NCI-H2227 (cell line): ENCODE results near the gene PADI2.

Experiments used
- DNase-seq: peaks from one replicate; lab custom pipeline; 2025; ENCODE audit not compliant: unreplicated experiment; lab: John Stamatoyannopoulos, UW

Gene PADI2

DNA sequence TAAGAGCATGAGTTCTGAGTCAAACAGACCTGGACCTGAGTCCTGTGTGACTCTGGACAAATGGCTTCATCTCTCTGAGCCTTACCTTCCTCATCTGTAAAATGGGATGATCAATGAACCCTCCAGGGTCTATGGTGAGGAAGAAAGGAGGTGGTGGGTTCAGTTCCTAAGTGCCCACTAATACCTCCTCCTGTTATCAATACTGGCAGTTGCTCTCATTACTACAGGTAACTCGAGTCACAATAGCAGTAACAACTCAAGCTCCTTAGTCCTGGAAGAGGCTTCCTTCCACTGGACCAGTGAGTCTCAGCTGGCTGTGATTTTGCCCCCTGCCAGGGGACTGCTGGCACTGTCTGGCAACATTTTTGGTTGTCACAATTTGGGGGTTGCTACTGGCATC is 2.6 kb downstream of the PADI2 start:
- DNase-seq: no peak

DNA sequence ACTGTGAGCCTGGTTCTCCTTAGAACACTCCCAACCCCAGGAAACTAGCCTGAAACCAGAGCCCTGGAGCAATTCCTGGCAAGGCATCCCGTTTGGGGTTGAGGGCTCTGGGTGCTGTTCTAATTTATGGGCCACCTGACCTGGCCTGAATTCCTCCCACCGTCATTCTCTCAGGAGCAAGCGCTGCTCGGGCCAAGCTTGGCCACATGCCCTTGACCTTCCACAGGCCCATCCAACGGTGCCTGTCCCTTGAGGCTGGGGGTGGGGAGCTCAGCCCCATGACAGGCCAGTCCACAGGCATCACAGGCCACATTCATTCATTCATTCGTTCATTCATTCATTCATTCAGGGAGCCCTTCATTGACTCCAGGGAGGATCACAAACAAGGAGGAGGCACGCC is 5.3 kb downstream of the PADI2 start:
- no peak for DNase-seq

DNA sequence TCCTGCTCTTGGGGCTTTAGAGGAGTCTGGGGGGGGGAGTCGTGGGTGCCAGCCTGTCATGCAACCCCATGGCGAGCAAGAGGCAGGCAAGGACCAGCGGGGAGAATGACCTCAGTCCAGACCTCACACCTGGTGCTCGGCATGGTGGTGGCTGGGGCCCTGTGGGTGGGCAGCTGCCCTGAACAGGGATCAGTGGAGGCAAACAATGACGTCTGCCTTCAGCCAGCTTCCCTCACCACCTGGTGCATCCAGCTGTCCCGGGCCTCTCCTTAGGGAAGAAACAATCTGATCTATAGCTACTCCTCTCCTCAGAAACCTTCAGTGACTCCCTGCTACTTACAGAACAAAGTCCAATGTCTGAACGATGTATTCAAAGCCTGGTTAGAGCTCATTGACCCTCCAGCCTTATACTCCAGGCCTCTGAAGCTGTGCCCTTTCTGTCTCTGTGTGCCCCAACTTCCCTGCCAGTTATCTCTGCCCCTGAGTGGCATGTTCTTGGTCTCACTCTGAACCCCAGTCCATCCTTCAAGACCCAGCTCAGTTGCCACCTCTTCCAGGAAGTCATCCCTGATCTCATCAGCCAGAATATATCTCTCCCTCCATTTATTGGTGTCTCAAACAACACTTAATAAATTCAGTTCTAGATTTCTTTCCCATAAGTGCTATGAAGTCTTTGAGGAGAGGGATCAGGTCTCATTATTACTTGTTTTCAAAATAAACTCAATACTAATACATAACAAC is 6.6 kb downstream of the PADI2 start:
- DNase-seq: no peak

DNA sequence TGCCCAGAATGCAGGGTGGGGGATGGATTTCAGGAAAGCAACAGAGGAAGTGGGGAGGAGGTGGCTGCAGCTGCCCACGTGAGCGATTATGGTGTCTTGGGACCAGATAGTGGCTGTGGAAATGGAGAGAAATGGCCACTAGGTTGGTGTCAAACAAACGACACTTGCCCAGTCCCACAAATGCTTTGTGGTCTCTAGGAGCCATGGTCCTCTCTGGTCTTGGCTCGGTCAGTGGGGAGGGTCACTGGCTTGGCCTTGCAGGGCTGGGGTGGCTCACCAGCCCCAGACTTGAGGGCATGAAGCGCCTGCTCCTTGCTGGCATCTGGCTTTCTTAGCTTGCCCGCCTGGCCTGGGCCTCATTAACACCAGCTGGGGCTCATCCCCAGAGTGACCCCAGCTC is 7.2 kb downstream of the PADI2 start:
- DNase-seq: no peak

DNA sequence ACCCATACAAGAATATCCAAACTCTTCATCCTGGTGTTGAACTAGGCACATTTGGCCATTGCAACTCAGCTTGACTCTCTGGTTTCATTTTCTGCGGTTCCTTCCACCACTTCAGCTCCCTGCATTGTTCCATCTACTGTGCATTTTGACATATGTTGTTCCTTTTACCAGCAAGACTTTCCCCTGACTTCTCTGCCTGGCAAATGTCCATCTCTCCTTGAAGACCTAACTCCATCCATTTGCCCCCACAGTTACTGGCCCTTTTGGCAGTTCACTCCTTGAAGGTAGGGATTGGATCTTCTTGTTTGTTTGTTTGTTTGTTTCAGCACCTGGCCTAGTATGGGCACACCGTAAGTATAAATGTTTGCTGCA is 8.7 kb downstream of the PADI2 start:
- no peak for DNase-seq

DNA sequence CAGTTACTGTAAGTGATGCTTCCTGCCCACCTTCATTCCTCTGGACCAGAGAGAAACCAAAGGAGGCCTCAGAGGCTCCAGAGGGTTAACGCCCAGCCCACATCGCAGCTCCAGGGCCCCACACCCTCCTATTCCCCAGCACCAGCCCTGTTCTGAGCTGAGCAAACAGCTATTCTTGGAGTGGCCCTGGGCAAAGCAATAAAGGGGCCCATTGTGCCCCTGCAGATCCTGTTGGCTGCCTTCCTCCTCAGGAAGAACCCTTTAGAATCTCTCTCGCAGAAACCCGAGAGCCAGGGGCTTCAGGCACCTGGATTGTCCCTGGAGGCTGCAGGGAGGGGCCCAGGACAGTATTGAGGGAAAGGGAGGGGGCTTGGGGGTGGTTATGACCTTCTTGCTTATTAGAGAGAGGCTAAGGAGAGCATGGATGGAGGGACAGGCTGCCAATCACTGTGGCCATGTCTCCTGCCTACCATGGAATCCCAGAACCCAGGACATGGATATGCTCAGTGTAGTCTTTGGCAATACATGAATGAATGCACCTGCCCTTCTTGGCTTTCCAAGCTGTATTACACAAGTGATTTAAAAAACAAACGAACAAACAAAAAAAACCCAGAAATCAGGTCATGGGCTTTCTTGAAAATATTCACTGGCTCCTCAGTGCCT is 9.2 kb downstream of the PADI2 start:
- no peak for DNase-seq

DNA sequence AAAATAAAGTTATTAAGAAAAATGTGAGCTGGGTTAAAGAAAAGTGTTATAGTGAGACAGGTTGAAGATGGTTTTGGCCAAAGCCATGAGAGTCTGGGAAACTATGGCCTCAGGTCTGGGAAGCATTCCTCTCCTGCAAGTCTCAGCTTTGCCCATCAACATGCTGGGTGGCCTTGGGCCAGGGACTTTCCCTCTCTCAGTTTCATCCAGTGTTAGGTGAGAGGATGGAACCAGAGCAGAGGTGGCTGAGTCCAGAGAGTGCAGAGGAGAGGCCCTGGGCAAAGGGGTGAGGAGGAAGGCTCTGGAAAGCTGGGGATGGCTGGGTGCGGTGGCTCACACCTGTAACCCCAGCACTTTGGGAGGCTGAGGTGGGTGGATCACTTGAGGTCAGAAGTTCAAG is 10.5 kb downstream of the PADI2 start:
- DNase-seq: no peak

DNA sequence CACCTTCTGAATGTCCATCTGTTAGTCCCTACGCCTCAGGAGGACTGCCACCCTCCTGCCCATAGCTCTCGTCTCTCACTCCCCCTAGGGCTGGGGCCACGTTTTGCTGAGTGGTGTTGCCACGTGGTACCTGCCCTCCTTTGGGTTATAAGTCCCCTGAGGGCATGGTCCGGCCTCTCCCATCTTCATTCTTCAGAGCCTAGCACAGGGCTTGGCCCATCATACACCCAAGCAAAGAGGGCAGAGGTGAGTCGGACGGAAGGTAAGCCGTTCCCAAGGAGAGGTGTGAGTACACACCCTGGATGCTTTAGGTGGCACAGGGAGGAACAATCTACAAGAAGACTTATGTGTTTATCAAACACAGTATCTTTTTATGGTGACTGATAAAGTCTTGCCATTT is 10.9 kb downstream of the PADI2 start:
- no peak for DNase-seq

DNA sequence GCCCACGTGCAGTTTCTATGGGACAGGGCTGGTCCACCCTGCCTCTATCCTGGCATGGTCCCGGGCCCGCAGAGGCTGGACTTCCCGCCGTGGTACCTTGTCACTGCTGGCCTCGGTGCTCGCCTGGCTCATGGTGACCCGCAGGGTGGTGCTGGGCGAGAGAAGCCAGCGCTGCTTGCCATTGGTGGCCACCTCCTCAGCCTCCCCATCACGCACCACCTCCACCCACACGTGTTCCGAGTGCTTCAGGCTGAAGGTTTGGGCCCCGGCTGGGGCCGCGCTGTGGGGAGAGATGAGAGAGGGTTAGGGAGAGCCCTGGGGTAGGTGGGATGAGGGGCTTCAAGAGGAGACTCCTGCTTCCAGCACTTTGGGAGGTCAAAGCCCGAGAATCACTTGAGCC is 14.5 kb downstream of the PADI2 start:
- DNase-seq: no peak

DNA sequence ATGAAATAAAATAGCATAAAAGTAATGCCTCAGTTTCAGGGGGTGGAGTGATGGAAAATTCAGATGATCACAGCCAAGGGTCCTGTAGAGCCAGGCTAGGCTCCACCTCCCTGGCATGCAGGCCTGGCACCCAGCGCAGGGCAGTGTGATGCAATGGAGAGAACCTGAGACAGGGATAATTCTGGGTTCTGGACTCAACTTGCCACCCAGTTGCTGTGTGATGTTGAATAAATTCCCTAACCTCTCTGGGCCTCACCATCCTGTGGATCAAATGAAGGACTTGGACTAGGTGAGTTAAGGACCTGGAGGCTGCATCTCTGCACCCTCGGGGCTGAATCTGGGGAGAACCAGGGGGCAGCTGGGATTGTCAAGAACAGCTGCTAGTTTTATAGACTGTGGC is 17.0 kb downstream of the PADI2 start:
- no peak for DNase-seq

DNA sequence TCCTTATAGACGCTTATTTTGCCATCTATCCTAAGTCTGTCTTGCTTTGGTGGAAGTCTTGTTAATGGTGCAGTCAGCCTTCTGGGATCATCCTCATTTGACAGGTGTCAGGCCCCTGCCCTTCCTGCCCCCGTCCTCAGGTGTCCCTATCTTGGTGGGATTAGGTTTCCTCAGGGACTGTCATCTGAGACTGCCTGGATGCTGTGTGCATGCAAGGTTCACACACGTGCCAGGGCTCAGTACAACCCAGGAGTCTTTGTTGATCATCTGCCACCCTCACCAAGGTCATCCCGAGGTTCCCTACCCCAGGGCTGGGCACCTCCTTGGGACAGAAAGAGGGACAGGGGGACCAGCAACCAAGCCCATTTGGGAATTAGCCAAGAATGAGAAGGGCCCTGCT is 18.0 kb downstream of the PADI2 start:
- DNase-seq: no peak

DNA sequence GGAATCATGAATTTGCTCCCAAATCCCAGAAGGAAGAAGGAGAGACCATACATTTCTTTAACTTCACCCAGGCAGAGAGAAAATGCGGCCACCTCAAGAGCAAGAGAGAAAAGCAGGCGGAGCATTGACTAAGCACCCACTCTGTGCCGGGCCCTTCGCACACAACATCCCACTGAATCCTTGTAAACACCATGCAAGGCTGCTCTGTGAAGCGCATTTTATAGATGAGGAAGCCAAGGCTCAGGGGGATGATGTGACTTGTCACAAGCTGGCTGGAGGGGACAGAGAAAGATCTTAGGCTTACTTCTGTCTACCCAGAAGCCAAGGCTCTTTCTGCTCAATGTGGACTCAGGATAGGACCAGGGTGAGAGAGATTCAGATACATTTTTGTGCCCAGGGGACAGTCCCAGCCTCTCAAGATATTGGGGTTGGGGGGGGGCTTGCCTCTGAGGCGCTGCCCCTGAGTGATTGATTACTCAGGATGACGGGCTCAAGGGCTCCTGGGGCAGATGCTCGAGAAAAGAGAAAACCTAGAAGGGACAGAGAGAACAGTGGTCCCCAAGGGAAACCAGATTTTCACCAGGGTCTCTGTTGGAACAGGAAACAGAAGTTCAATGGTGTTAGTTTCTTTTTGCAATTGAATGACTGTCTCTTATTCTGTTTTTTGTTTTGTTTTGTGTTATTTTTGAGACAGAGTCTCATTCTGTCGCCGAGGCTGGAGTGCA is 19.5 kb downstream of the PADI2 start:
- no peak for DNase-seq

DNA sequence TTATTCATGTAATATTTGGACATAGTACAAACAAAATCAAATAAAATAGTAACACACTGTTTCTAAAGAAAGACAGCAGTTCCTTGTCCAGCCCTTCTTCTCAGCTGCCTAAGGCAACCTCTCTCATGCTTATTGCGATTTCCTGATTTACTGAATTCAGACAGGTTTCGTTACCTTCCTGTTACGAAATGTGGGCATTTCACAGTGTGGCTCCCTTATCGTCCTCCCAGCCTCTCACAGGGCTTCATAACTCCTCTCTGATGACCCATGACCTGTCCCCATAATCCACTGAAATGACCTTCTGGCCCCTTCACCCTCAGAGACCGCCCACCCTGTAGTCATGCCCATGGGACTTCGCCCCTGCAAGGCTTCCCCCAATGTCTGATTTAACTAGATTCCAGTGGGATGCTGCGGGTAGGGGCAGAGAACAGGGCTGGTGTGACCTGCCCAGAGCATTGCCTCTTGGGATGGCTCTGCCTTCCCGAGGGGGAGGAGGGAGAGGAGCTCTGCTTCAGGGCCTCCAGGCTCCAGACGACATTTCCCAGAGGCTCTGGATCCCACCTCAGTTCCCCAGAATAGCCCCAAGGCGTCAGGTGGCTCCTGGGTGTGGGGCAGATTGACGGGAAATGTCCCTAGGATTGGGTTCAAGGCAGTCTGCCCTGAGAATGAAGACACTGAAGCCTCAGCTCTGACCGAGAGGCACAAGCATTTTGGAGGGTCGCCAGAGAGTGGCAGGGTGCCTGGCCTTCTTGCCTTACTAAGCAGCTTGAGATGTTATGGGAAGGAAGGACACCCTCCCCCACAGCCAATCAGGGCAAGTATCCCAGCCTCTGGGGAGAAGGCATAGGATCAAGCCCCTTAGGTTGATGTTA is 20.6 kb downstream of the PADI2 start:
- DNase-seq: no peak

DNA sequence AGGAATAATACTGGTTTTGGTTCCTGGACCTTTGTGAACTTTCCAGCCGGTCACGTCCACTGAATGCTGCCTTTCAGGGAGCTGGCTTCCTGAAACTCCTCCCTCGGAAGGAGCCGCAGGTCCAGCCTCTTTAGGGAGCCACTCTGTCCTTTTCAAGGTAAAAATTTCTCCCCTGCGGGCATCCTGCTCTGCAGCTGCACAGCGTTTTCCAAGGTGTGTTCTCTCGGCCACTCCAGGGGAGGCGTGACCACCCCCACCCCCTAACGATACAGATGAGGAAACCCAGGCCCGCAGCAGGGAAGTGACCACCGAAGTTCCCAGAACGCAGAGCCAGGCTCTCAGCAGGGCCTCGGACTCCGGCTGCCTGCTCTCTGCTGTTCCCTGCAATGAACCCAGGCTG is 21.5 kb downstream of the PADI2 start:
- DNase-seq: no peak

DNA sequence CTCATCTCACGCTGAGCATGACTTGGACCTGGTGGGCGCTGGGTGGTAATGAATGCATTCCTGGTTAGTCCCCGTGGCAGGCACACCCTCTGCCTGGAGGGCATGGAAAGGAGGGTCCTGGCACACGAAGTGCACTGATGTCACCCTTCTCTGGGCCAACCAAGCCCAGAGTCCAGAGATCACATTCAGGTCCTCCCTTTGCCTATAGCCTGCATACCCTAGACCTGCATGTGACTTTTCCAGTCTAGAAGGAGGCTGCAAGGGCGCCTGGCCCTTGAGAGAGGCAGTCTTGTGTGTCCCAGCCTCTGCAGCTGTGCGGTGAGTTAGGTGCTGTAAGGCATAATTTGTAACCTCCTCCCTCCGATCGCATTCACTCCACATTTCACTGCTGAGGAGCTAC is 22.1 kb downstream of the PADI2 start:
- DNase-seq: no peak

DNA sequence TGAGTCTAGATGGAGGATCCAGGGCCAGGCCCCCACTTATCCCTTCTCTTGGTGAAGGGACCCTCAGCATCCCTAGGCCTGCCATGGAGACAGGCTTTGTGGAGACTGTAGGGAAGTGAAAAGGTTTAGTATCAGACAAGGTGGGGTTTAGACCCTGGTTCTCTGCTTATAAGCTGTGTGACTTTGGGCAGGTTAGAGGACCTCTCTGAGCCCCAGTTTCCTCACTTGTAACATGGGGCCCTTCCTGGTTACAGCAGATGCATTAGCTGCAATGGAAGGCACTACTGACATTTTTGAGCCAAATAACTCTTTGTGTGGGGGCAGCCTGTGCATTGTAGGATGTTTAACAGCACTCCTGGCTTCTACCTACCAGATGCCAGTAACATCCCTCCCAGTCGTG is 22.7 kb downstream of the PADI2 start:
- no peak for DNase-seq

DNA sequence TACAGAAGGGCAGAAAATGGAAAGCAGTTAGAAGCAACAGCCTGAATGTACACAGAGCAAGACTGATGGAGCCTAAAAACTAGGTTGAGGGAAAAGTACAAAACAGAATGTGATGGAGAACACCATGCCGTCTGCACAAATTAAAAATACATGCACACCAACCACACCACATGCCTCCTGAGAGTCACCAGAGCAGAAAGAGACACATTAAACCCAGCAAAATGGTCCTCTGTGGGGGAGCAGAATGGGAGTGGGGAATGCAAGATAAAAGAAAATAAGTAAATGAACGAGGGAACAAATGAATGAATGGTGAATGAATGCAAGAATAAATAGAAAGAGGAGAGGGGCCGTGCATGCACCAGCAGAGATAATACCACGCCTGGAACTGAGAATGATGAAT is 24.1 kb downstream of the PADI2 start:
- no peak for DNase-seq

DNA sequence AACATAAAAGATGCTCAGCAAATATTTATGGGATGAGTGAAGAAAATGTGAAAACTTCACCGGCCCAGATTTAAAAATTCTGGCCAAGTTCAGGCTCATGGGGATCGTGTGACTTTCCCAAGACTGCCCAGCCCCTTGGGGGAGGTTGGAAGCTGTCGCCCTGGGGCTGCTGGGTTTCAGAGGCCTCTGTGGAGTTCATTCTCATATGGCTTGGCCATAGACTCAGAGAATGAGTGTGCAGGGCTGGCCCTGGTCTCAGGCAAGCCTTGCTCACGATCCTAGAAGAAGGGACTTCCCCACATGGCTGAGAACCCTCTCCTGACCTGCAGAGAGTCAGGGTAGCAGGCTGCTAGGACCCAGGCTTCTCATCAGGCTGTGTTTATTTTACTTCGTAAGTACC is 24.6 kb downstream of the PADI2 start:
- DNase-seq: no peak

DNA sequence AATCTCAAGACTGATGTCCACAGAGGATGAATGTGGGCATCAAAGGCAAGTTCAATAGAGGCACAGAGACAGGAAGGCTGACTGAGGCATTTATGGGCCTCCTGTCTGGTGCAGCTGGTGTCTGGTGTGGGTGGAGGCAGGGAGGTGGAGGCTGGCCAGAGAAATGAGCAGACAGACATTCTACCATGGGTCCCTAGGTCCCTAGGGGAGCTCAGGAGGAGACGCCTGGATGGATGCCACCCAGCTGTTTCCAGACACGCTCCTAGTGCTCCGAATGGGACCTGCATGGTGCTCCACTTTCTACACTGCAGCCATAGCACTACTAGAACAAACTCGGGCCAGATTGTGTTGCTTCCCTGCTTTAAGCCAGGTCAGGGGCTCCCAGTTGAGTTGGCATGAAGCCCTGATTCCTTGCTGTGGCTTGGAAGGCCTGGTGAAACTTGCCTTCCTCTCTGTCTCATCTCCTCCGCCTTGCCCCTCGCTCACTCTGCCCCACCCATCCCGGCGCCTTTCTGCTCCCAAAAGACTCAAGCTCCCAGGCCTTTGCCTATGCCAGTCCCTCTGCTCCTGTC is 25.3 kb downstream of the PADI2 start:
- DNase-seq: no peak

DNA sequence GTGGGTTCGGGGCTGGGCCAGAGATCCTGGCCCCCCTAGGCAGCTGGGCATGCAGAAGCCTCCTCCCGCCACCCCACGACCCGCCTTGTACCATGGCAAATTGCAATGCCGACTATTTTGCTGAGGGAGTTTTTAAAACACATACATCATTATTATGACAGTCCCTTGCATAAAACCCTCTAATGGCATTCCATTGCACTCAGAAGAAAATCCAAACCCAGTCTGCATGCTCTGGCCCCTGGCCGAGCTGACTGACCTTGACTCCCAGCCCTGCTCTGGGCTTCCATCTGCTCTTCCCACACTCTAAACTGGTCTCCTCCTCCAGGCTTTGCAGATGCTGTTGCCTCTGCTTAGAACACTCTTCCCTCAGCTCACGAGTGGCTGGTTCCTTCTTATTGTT is 28.0 kb downstream of the PADI2 start:
- DNase-seq: no peak

DNA sequence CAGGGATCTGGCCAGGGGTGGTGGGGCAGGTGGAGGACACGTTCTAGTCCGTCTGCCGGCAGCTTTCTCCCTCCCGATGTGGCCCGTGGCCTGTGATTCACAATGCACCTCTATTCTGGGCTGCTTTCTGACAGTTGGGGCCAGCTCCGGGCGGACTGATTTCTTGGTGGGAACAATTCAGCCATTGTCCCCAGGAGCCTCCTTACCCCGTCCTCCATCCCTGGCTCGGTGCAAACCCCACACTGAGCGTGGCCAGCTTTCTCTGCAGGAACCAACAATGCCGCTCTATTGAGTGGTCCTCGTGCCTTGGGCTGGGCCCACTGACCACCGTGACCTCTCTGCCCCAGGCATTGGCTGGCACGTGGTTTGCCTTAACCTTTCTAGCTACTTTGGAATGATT is 29.7 kb downstream of the PADI2 start:
- DNase-seq: no peak
